GM12865 (cell line): ENCODE data around the gene COPS8.

Experiments used
- DNase-seq: peaks from one replicate; pipeline ENCODE4 v3.0.0; 2010; ENCODE audit warnings: low read depth
- H3K4me3 ChIP-seq: 2 replicates; pipeline ENCODE4 v1.5.1; 2011; ENCODE audit warnings: mild to moderate bottlenecking, low read depth, low read length, control low read depth
- TF ChIP-seq, protein P1 (sequence below): IDR thresholded peaks from 2 replicates; pipeline ENCODE4 v1.5.1; 2011; ENCODE audit warnings: low read length, control low read depth, low read depth, inconsistent platforms; ENCODE audit not compliant: insufficient read depth; ENCODE audit errors: missing control alignments

COPS8 gene

GRCh38 chr2:237057107-237057506 lies 28.6 kb upstream of the COPS8 start:
- TF ChIP-seq, protein P1, sequence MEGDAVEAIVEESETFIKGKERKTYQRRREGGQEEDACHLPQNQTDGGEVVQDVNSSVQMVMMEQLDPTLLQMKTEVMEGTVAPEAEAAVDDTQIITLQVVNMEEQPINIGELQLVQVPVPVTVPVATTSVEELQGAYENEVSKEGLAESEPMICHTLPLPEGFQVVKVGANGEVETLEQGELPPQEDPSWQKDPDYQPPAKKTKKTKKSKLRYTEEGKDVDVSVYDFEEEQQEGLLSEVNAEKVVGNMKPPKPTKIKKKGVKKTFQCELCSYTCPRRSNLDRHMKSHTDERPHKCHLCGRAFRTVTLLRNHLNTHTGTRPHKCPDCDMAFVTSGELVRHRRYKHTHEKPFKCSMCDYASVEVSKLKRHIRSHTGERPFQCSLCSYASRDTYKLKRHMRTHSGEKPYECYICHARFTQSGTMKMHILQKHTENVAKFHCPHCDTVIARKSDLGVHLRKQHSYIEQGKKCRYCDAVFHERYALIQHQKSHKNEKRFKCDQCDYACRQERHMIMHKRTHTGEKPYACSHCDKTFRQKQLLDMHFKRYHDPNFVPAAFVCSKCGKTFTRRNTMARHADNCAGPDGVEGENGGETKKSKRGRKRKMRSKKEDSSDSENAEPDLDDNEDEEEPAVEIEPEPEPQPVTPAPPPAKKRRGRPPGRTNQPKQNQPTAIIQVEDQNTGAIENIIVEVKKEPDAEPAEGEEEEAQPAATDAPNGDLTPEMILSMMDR, result no peak
- no peak for DNase-seq
- no peak overlapping the region for H3K4me3 ChIP-seq

DNA sequence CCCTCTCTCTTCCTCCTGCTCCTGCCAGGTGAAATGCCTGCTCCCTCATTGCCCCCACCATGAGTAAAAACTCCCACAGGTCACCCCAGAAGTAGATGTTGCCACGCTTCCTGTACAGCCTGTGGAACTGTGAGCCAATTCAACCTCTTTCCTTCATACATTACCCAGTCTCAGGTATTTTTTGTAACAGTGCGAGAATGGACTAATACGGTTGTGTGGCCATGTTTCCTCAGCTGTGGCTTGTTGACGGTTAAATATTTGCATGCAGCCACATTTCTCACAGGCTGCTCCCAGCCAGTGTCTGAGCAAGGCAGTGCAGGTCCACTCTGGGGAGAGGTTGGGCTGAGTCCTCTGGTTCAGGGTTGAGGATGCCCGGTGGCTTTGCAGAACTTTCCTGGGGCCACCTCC lies 27.8 kb upstream of the COPS8 start:
- peak; percentile 85 for DNase-seq
- no peak overlapping the region; the same call in 1 of the 2 replicates for H3K4me3 ChIP-seq
- TF ChIP-seq, protein P1, result no peak

DNA sequence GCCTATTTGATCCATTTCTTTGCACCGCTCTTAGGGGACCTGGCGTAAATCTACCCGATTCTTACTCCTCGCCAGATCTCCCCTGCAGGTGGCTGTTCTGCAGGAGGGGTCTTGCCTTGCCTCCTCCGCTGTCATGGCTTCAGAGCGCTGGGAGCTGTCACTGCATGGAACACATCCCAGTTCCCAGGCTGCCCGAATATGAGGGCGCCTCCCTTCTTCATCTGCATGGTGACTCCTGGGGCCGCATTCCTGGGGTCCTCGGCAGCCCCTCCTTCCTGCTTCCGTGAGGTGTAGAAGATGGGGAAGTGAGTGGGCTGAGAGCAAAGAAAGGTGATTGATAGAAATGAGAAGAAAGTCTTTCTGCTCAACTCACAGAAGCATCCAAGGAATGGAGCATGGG lies 27.3 kb upstream of the COPS8 start:
- TF ChIP-seq, protein P1, result no peak
- DNase-seq, result no peak
- H3K4me3 ChIP-seq, result peak overlapping the region; percentile 17

- TF ChIP-seq, protein P1, result no peak
- peak overlapping the region; percentile 17; the same call in 1 of the 2 replicates for H3K4me3 ChIP-seq
- peak; percentile 85 for DNase-seq
These were observed 26.4 kb upstream of the COPS8 start for GRCh38 chr2:237059155-237059875.

GRCh38 chr2:237060534-237061312 lies 25.0 kb upstream of the COPS8 start:
- DNase-seq, result peak; percentile 71
- TF ChIP-seq, protein P1, result peak; percentile 51

DNA sequence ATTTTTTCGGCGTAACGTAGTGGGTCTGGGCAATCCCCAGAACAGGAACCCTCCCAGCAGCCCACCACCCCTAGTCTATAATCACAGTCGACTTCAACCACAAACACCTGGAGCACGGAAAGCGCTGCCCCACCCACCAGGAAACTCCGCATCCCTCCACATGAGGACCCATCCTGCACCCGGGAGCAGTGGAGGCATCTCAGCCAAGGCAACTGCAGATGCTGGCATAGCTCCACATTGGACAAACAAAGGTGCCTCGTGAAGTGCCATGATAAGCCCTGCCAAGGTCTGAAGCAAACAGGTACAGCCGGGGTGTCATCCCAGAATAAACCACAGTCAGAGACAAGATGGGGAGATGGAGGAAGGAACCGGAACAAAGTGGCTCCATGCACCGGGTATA lies 24.3 kb upstream of the COPS8 start:
- no peak overlapping the region for H3K4me3 ChIP-seq
- DNase-seq, result no peak
- TF ChIP-seq, protein P1, result no peak

More at GRCh38 chr2:237060534-237061312, 25.0 kb upstream of the COPS8 start:
- H3K4me3 ChIP-seq, result no peak overlapping the region
